VCaP (cell line): Measurements from ENCODE around the gene SLC25A13.

Experiments
- H3K27ac ChIP-seq: fragments of 450-650 bp; 2 replicates; pipeline ENCODE4 v1.5.1; 2017
- TF ChIP-seq, protein P1 (sequence below): fragments of 450-650 bp; conservative IDR thresholded peaks from 2 replicates; pipeline ENCODE4 v1.5.1; 2017; ENCODE audit warnings: mild to moderate bottlenecking, moderate library complexity

SLC25A13 gene

DNA sequence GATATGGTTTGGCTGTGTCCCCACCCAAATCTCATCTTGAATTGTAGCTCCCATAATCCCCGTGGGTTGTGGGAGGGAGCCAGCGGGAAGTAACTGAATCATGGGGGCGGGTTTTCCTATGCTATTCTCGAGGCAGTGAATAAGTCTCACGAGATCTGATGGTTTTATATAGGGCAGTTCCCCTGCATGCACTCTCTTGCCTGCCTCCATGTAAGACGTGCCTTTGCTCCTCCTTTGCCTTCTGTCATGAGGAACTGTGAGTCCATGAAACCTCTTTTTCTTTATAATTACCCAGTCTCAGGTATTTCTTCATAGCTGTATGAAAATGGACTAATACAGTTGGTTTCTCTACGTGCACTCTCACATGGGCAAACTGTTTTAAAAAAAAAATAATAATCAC, 207.7 kb downstream of the SLC25A13 start:
- TF ChIP-seq, protein P1, sequence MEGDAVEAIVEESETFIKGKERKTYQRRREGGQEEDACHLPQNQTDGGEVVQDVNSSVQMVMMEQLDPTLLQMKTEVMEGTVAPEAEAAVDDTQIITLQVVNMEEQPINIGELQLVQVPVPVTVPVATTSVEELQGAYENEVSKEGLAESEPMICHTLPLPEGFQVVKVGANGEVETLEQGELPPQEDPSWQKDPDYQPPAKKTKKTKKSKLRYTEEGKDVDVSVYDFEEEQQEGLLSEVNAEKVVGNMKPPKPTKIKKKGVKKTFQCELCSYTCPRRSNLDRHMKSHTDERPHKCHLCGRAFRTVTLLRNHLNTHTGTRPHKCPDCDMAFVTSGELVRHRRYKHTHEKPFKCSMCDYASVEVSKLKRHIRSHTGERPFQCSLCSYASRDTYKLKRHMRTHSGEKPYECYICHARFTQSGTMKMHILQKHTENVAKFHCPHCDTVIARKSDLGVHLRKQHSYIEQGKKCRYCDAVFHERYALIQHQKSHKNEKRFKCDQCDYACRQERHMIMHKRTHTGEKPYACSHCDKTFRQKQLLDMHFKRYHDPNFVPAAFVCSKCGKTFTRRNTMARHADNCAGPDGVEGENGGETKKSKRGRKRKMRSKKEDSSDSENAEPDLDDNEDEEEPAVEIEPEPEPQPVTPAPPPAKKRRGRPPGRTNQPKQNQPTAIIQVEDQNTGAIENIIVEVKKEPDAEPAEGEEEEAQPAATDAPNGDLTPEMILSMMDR: no peak
- H3K27ac ChIP-seq: no peak overlapping the region

- H3K27ac ChIP-seq: no peak overlapping the region
- TF ChIP-seq, protein P1: no peak
Measured at GRCh38 chr7:96111405-96111804, 210.5 kb downstream of the SLC25A13 start.

DNA sequence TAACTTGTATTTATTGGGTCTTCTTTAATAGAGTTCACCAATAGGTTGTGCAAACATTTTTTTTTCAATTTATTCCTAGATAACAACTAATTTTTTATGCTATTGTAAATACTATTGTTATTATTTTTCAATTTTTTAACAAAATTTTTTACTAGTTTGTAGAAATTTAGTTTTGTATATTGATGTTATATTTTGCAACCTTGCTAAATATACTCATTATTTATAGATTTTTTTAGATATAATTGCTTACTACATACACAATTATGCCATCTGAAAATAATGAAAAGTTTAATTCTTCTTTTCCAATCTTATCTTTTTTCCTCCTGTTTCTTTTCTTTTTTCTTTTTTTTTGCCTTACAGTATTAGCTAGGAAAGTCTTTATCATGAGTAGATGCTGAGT, 216.9 kb downstream of the SLC25A13 start:
- TF ChIP-seq, protein P1: no peak

GRCh38 chr7:96102096-96102811, 219.6 kb downstream of the SLC25A13 start:
- TF ChIP-seq, protein P1: no peak
- H3K27ac ChIP-seq: no peak overlapping the region

More for the DNA sequence above, 216.9 kb downstream of the SLC25A13 start:
- H3K27ac ChIP-seq: no peak overlapping the region

DNA sequence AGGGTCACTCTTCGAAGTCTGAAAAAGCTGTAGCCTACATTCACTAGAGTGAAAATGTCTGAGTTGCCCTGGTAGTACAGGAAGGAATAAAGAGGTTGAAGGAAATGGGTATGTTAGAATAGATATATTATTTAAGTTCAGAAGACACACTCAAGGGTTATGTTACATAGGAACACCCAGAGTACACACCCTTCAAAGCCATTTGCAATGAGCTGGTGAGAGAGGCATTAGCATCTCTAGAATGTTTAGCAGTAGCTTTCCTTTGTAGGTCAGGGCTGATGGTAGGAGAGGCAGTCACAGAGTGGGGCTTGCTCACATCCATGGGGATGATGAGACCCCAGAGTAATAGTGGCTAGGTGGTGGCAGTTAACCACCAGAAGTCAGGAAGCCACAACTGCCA, 221.2 kb downstream of the SLC25A13 start:
- TF ChIP-seq, protein P1: no peak

GRCh38 chr7:96097835-96098234, 224.1 kb downstream of the SLC25A13 start:
- H3K27ac ChIP-seq: no peak overlapping the region
- TF ChIP-seq, protein P1: no peak

More for the DNA sequence above, 221.2 kb downstream of the SLC25A13 start:
- no peak overlapping the region for H3K27ac ChIP-seq

DNA sequence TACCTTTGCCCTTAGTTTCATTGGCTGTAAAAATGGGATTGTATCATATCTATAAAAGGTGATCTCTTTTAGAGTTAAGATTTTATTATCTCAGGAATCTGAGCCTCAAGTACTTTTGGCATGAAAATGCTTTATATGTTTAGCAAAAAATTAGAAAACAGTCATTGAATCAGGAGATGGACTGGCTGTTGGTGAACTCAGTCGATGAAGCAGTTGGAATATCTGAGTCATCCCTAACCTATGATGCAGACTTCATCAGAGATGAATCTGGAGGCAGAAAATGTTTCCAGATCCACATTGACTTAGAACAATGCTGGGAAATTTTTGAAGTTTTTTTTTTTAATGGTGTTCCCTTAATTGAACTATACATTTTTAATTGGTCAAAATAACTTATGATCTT, 228.5 kb downstream of the SLC25A13 start:
- H3K27ac ChIP-seq: no peak overlapping the region
- TF ChIP-seq, protein P1: no peak
